K562 (cell line): Measurements from ENCODE around the gene TRIM65. TPM values are rescaled to one million over a fixed set of nuclear protein-coding genes. Genes with fewer than 3 reads are reported as not detected.
A peak's percentile ranks its signal among the peaks of the same experiment; 100 is the strongest.

Experiments used
- ARID2 ChIP-seq: fragments of 450-650 bp; IDR thresholded peaks from 2 replicates; pipeline ENCODE4 v1.6.1; 2017; ENCODE audit warnings: antibody characterized with exemption, mild to moderate bottlenecking
- ARNT ChIP-seq, 2 experiments: fragments of 450-650 bp; IDR thresholded peaks; 2 replicates each; pipeline ENCODE4 v1.6.1; 2016; ENCODE audit warnings: mild to moderate bottlenecking in 1 of 2
- BRD4 ChIP-seq: fragments of 200-600 bp; sonication (generic); IDR thresholded peaks from 2 replicates; pipeline ENCODE4 v1.6.1; 2017; ENCODE audit warnings: inconsistent platforms
- CBFA2T2 ChIP-seq: fragments of 450-650 bp; conservative IDR thresholded peaks from 2 replicates; pipeline ENCODE4 v1.6.1; 2017; ENCODE audit warnings: mild to moderate bottlenecking
- CHD1 ChIP-seq: fragments of 200-600 bp; sonication (generic); IDR thresholded peaks from one replicate; pipeline ENCODE4 v1.6.1; 2012; ENCODE audit warnings: mild to moderate bottlenecking, moderate library complexity, low read length, inconsistent platforms
- E2F6 ChIP-seq, 2 experiments: IDR thresholded peaks; 2 replicates each; pipeline ENCODE4 v1.6.1; 2011; ENCODE audit warnings: borderline replicate concordance in 1 of 2, control low read depth in 1 of 2, low read depth in 1 of 2, low read length in 1 of 2, mild to moderate bottlenecking in 1 of 2, mixed read lengths in 1 of 2, moderate library complexity in 1 of 2; ENCODE audit not compliant: insufficient read depth in 1 of 2, insufficient read length in 1 of 2, poor library complexity in 1 of 2, severe bottlenecking in 1 of 2; ENCODE audit errors: extremely low read depth in 1 of 2
- ETV1 ChIP-seq: fragments of 450-650 bp; conservative IDR thresholded peaks from 2 replicates; pipeline ENCODE4 v1.6.1; 2016; ENCODE audit warnings: missing genetic modification characterization, control low read depth, low read depth, missing compliant biosample characterization
- FOXK1 ChIP-seq: sonication (generic); formaldehyde crosslinking; IDR thresholded peaks from 2 replicates; pipeline ENCODE4 v1.8.0; 2022; ENCODE audit warnings: missing genetic modification reagents, mild to moderate bottlenecking, borderline replicate concordance
- HDGF ChIP-seq: fragments of 450-650 bp; IDR thresholded peaks from 2 replicates; pipeline ENCODE4 v1.6.1; 2016
- HNRNPL ChIP-seq: fragments of 200-400 bp; formaldehyde crosslinking; IDR thresholded peaks from 2 replicates; pipeline ENCODE4 v1.6.1; 2017; ENCODE audit warnings: low read depth, mild to moderate bottlenecking, low read length
- JUND ChIP-seq, 2 experiments: IDR thresholded peaks; 2 replicates in 1 of 2; 3 replicates in 1 of 2; pipeline ENCODE4 v1.6.1; 2011; ENCODE audit warnings: borderline replicate concordance in 2 of 2, low read depth in 2 of 2, low read length in 2 of 2, improper control_type of control experiment in 1 of 2, missing biosample characterization in 1 of 2, missing genetic modification characterization in 1 of 2, missing genetic modification reagents in 1 of 2
- L3MBTL2 ChIP-seq: fragments of 450-650 bp; IDR thresholded peaks from 2 replicates; pipeline ENCODE4 v1.6.1; 2016; ENCODE audit warnings: mild to moderate bottlenecking, moderate library complexity
- RERE ChIP-seq: sonication (generic); formaldehyde crosslinking; IDR thresholded peaks from 2 replicates; pipeline ENCODE4 v1.8.0; 2023; ENCODE audit warnings: missing genetic modification reagents, mild to moderate bottlenecking, borderline replicate concordance
- RFX5 ChIP-seq: IDR thresholded peaks from 2 replicates; pipeline ENCODE4 v1.6.1; 2011; ENCODE audit warnings: low read depth, mild to moderate bottlenecking, improper control_type of control experiment, low read length
- SIRT6 ChIP-seq: IDR thresholded peaks from one replicate; pipeline ENCODE4 v1.6.1; 2012; ENCODE audit warnings: low read depth, mild to moderate bottlenecking, control low read depth, inconsistent platforms, low read length, moderate library complexity
- USF1 ChIP-seq: sonication (generic); formaldehyde crosslinking; IDR thresholded peaks from 2 replicates; pipeline ENCODE4 v1.9.0; 2022; ENCODE audit warnings: mild to moderate bottlenecking, missing genetic modification reagents
- ZNF146 ChIP-seq: IDR thresholded peaks from one replicate; pipeline ENCODE4 v1.6.1; 2018; ENCODE audit warnings: missing compliant biosample characterization; ENCODE audit not compliant: unreplicated experiment
- ZNF232 ChIP-seq: sonication (generic); formaldehyde crosslinking; IDR thresholded peaks from 2 replicates; pipeline ENCODE4 v1.8.0; 2022; ENCODE audit warnings: mild to moderate bottlenecking, missing genetic modification reagents
- ZNF3 ChIP-seq: fragments of 250-450 bp; sonication (Bioruptor Pico); IDR thresholded peaks from 2 replicates; pipeline ENCODE4 v1.5.0; 2021; ENCODE audit warnings: mild to moderate bottlenecking, moderate library complexity
- ZNF316 ChIP-seq: fragments of 450-650 bp; IDR thresholded peaks from 2 replicates; pipeline ENCODE4 v1.6.1; 2016
- ZNF444 ChIP-seq: fragments of 250-450 bp; sonication (Bioruptor Pico); IDR thresholded peaks from 2 replicates; pipeline ENCODE4 v1.4.0; 2020; ENCODE audit warnings: mild to moderate bottlenecking, moderate library complexity
- ZZZ3 ChIP-seq: fragments of 450-650 bp; IDR thresholded peaks from 2 replicates; pipeline ENCODE4 v1.6.1; 2016; ENCODE audit warnings: antibody characterized with exemption, mild to moderate bottlenecking, moderate library complexity
- polyA plus RNA-seq, 8 experiments: library from polyadenylated mRNA; depleted of rRNA in 4 of 8; stranded (reverse) in 5 of 8; unstranded in 3 of 8; fragments of >200 nt; fragmentation: Nextera tagmentation in 2 of 8; fragmentation: Illumina TruSeq in 1 of 8; extraction: Ambion mirVana in 2 of 8; extraction: Trizol in 1 of 8; gene quantifications; 2 replicates each; pipeline versions ENCODE4 v1.2.1 to v1.2.3, GENCODE V29; 2011 to 2014; ENCODE audit warnings: inconsistent platforms in 1 of 8, missing spikeins in 1 of 8
- total RNA-seq, 7 experiments: library from RNA; depleted of rRNA in 6 of 7; stranded (reverse); fragments of >200 nt in 6 of 7; fragmentation: Illumina TruSeq in 2 of 7; extraction: Trizol in 2 of 7; gene quantifications; 2 replicates each; pipeline versions ENCODE4 v1.2.1 to v1.2.3, GENCODE V29; 2011 to 2021; ENCODE audit warnings: low replicate concordance in 1 of 7

The TRIM65 gene
- total and polyA plus RNA-seq, 9 of the 15 experiments (the other 6 are each of a cell fraction or from before 2014, with no cell fraction given), result 2.8 to 45.7 (median 22.9) TPM

- TF ChIP-seq ZNF232 (CRISPR knock-in tag) (no peak), HNRNPL (0 out of 2 replicates have a peak, but pooled peaks have one; percentile 32), ZNF444 (CRISPR knock-in tag) (no peak), CHD1 (peak; percentile 27), SIRT6 (no peak), ZNF146 (CRISPR knock-in tag) (no peak), BRD4 (no peak), JUND (IDR thresholded peaks at IDR 0.05; ENCODE audit: borderline replicate concordance, low read depth, low read length) (peak; percentile 88), JUND (tag; IDR thresholded peaks at IDR 0.05; ENCODE audit: borderline replicate concordance, low read depth, low read length) (peak; percentile 71; the same call in 1 of the 3 replicates), L3MBTL2 (peak; percentile 67), ARID2 (no peak), USF1 (CRISPR knock-in tag) (no peak), ARNT (IDR thresholded peaks at IDR 0.05) (no peak), RFX5 (no peak), E2F6 (IDR thresholded peaks at IDR 0.05; ENCODE audit: borderline replicate concordance in 1 of 2, extremely low read depth in 1 of 2, insufficient read depth in 1 of 2, insufficient read length in 1 of 2, low read depth in 1 of 2, low read length in 1 of 2, poor library complexity in 1 of 2, severe bottlenecking in 1 of 2) (peak; percentile 63 to 75), ZNF3 (CRISPR knock-in tag) (no peak), ZNF316 (no peak), CBFA2T2 (no peak), FOXK1 (no peak), ETV1 (tag) (no peak), HDGF (no peak), RERE (no peak; the same call in 1 of the 2 replicates), ZZZ3 (no peak)
These were observed at the start of gene TRIM65 (continued) for GRCh38 chr17:75896415-75897159.
